Measurements from ENCODE around the gene SYNDIG1.

The SYNDIG1 gene

GRCh38 chr20:24658920-24659660 is 189.7 kb downstream of the SYNDIG1 start:
- DNase-seq (ENCODE audit: low read depth), result no peak

- no peak for DNase-seq (ENCODE audit: low read depth)
Observed at GRCh38 chr20:24659835-24660234, 190.4 kb downstream of the SYNDIG1 start.

GRCh38 chr20:24660651-24661050 is 191.2 kb downstream of the SYNDIG1 start:
- no peak for DNase-seq (ENCODE audit: low read depth)

GRCh38 chr20:24661255-24661654 is 191.8 kb downstream of the SYNDIG1 start:
- DNase-seq (ENCODE audit: low read depth), result no peak

- no peak for DNase-seq (ENCODE audit: low read depth)
Observed at GRCh38 chr20:24662322-24662721, 192.9 kb downstream of the SYNDIG1 start.

GRCh38 chr20:24662752-24663365 is 193.4 kb downstream of the SYNDIG1 start:
- DNase-seq (ENCODE audit: low read depth), result no peak

GRCh38 chr20:24663496-24663895 is 194.1 kb downstream of the SYNDIG1 start:
- no peak for DNase-seq (ENCODE audit: low read depth)

- no peak for DNase-seq (ENCODE audit: low read depth)
Observed at GRCh38 chr20:24664266-24664986, 195.0 kb downstream of the SYNDIG1 start.

- no peak for DNase-seq (ENCODE audit: low read depth)
Observed at GRCh38 chr20:24665196-24665595, 195.8 kb downstream of the SYNDIG1 start.

- DNase-seq (ENCODE audit: low read depth), result no peak
Observed at GRCh38 chr20:24665741-24666191, 196.3 kb downstream of the SYNDIG1 start.

- no peak for DNase-seq (ENCODE audit: low read depth)
Observed at GRCh38 chr20:24667689-24668383, 198.4 kb downstream of the SYNDIG1 start.

GRCh38 chr20:24668384-24668702 is 198.9 kb downstream of the SYNDIG1 start:
- no peak for DNase-seq (ENCODE audit: low read depth)

- DNase-seq (ENCODE audit: low read depth), result no peak
Observed at GRCh38 chr20:24668791-24669190, 199.4 kb downstream of the SYNDIG1 start.

GRCh38 chr20:24669701-24670100 is 200.3 kb downstream of the SYNDIG1 start:
- no peak for DNase-seq (ENCODE audit: low read depth)

GRCh38 chr20:24670341-24670872 is 201.0 kb downstream of the SYNDIG1 start:
- DNase-seq (ENCODE audit: low read depth), result no peak

- no peak for DNase-seq (ENCODE audit: low read depth)
Observed at GRCh38 chr20:24670981-24671380, 201.6 kb downstream of the SYNDIG1 start.

GRCh38 chr20:24672181-24672880 is 202.9 kb downstream of the SYNDIG1 start:
- DNase-seq (ENCODE audit: low read depth), result no peak

GRCh38 chr20:24672886-24673677 is 203.7 kb downstream of the SYNDIG1 start:
- no peak for DNase-seq (ENCODE audit: low read depth)

- no peak for DNase-seq (ENCODE audit: low read depth)
Observed at GRCh38 chr20:24673678-24674570, 204.5 kb downstream of the SYNDIG1 start.
